Activated T-cell treated with anti-CD3 and anti-CD28 coated beads for 1 hour (primary cell): ENCODE results near the gene ZNF407.

ENCODE experiments used
- DNase-seq: peaks from one replicate; pipeline ENCODE4 v3.0.0-alpha.2; 2020; ENCODE audit warnings: low read depth

The ZNF407 gene

GRCh38 chr18:74725690-74726089 is 128.0 kb downstream of the ZNF407 start:
- no peak for DNase-seq

- DNase-seq: no peak
Measured at GRCh38 chr18:74728586-74728985, 130.9 kb downstream of the ZNF407 start.

GRCh38 chr18:74731097-74731496 is 133.4 kb downstream of the ZNF407 start:
- DNase-seq: no peak

GRCh38 chr18:74732380-74732779 is 134.7 kb downstream of the ZNF407 start:
- DNase-seq: no peak

- no peak for DNase-seq
Measured at GRCh38 chr18:74733598-74733997, 135.9 kb downstream of the ZNF407 start.

- DNase-seq: no peak
Measured at GRCh38 chr18:74734013-74734444, 136.4 kb downstream of the ZNF407 start.

- DNase-seq: no peak
Measured at GRCh38 chr18:74739926-74740325, 142.3 kb downstream of the ZNF407 start.

- DNase-seq: no peak
Measured at GRCh38 chr18:74742573-74743243, 145.0 kb downstream of the ZNF407 start.

- no peak for DNase-seq
Measured at GRCh38 chr18:74745633-74746403, 148.1 kb downstream of the ZNF407 start.

- no peak for DNase-seq
Measured at GRCh38 chr18:74748809-74749208, 151.1 kb downstream of the ZNF407 start.

GRCh38 chr18:74758995-74759394 is 161.3 kb downstream of the ZNF407 start:
- no peak for DNase-seq

- no peak for DNase-seq
Measured at GRCh38 chr18:74760026-74760425, 162.4 kb downstream of the ZNF407 start.

GRCh38 chr18:74760436-74760835 is 162.8 kb downstream of the ZNF407 start:
- no peak for DNase-seq

- no peak for DNase-seq
Measured at GRCh38 chr18:74766251-74766650, 168.6 kb downstream of the ZNF407 start.

- DNase-seq: no peak
Measured at GRCh38 chr18:74768096-74768495, 170.4 kb downstream of the ZNF407 start.

- DNase-seq: no peak
Measured at GRCh38 chr18:74773171-74773624, 175.5 kb downstream of the ZNF407 start.

- DNase-seq: no peak
Measured at GRCh38 chr18:74774486-74774885, 176.8 kb downstream of the ZNF407 start.

GRCh38 chr18:74775239-74775638 is 177.6 kb downstream of the ZNF407 start:
- DNase-seq: no peak

- DNase-seq: no peak
Measured at GRCh38 chr18:74778191-74778847, 180.6 kb downstream of the ZNF407 start.

- no peak for DNase-seq
Measured at GRCh38 chr18:74784752-74785151, 187.1 kb downstream of the ZNF407 start.

GRCh38 chr18:74785632-74786031 is 188.0 kb downstream of the ZNF407 start:
- no peak for DNase-seq

- no peak for DNase-seq
Measured at GRCh38 chr18:74788657-74789056, 191.0 kb downstream of the ZNF407 start.

GRCh38 chr18:74789078-74789477 is 191.4 kb downstream of the ZNF407 start:
- no peak for DNase-seq
